ENCODE results near the gene ZNF709.
"Not testable (repeated sequence)": the region's sequence is repeated elsewhere in the genome, so short reads cannot be mapped to it uniquely, and the experiment has no call there.

The ZNF709 gene

DNA sequence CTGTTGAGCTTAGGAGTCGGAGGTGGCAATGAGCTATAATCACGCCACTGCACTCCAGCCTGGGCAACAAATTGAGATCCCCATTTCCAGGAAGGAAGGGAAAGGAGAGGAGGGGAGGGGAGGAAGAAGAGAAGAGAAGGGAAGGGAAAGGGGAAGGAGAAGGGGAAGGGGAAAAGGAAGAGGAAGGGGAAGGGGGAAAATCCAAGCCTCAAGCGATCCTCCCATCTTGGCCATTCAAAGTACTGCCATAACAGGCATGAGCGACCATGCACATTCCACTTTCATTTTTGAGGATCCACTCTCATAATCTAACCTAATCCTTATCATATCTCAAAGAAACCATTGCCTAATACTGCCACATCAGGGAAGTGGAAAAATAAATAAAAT, 58.7 kb downstream of the ZNF709 start:
- H3K27ac ChIP-seq = no peak overlapping the region
- DNase-seq (ENCODE audit: low read depth, low spot score) = no peak
- no peak for TF ChIP-seq EZH2 (IDR thresholded peaks at IDR 0.05)
- no peak for TF ChIP-seq FOXP2 (optimal IDR thresholded peaks at IDR 0.05; ENCODE audit: control extremely low read depth, extremely low read length, insufficient read depth)
- no peak for TF ChIP-seq POLR2AphosphoS5 (IDR thresholded peaks at IDR 0.05; ENCODE audit: borderline replicate concordance, low read depth, low read length)
- no peak overlapping the region for H3K9ac ChIP-seq (ENCODE audit: insufficient read length)
- H3K36me3 ChIP-seq (ENCODE audit: insufficient read depth, low read length) = no peaks in the 10 kb centered on the region
- no peak overlapping the region for H3K4me3 ChIP-seq
- H3K9me3 ChIP-seq (ENCODE audit: low read depth, low read length) = no peaks in the 10 kb centered on the region

DNA sequence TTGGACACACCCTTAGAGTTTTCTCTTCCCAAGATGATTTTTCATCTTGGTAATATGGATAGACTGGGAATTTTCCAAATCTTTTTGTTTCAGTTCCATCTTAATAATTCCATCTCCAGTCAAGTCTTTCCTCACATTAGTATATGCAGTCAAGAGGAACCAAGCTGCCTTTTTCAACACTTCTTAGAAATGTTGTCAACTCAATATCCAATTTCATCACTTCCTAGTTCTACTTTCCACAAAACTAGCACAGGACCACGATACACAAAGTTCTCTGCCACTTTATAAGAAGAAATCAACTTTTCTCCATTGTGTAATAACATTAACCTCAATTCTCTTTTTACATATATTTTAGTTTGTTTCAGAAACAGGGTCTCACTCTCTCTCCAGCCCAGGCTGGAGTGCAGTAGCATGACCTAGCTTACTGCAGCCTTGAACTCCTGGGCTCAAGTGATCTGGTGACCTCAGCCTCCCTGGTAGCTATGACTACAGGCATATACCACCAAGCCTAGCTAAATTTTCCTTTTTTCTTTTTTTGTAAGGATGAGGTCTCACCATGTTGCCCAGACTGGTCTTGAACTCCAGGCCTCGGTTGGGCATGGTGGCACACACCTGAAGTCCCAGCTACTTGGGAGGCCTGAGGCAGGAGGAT, 59.3 kb downstream of the ZNF709 start:
- no peaks in the 10 kb centered on the region for H3K9me3 ChIP-seq (ENCODE audit: low read depth, low read length)
- H3K9ac ChIP-seq (ENCODE audit: insufficient read length) = no peak overlapping the region
- no peak overlapping the region for H3K27ac ChIP-seq
- no peak for DNase-seq (ENCODE audit: low read depth, low spot score)
- TF ChIP-seq EZH2 (IDR thresholded peaks at IDR 0.05) (no peak), FOXP2 (optimal IDR thresholded peaks at IDR 0.05; ENCODE audit: control extremely low read depth, extremely low read length, insufficient read depth) (no peak), POLR2AphosphoS5 (IDR thresholded peaks at IDR 0.05; ENCODE audit: borderline replicate concordance, low read depth, low read length) (no peak)
- H3K36me3 ChIP-seq (ENCODE audit: insufficient read depth, low read length) = no peaks in the 10 kb centered on the region
- H3K4me3 ChIP-seq = no peak overlapping the region

DNA sequence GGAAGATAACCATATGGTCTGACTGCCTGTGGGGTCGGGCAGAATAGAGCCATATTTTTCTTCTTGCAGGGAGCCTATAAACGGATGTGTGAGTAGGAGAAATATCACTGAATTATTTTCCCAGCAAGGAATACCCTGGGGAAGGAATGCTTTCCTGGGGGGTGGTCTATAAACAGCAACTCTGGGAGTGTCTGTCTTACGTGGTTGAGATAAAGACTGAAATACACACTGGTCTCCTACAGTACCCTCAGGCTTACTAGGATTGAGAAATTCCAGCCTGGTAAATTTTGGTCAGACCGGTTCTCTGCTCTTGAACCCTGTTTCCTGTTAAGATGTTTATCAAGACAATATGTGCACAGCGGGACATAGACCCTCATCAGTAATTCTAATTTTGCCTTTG, 67.3 kb downstream of the ZNF709 start:
- not testable (repeated sequence) for H3K4me3 ChIP-seq; H3K9me3 ChIP-seq (ENCODE audit: low read depth, low read length); H3K36me3 ChIP-seq (ENCODE audit: insufficient read depth, low read length); H3K9ac ChIP-seq (ENCODE audit: insufficient read length); H3K27ac ChIP-seq; DNase-seq (ENCODE audit: low read depth, low spot score)

DNA sequence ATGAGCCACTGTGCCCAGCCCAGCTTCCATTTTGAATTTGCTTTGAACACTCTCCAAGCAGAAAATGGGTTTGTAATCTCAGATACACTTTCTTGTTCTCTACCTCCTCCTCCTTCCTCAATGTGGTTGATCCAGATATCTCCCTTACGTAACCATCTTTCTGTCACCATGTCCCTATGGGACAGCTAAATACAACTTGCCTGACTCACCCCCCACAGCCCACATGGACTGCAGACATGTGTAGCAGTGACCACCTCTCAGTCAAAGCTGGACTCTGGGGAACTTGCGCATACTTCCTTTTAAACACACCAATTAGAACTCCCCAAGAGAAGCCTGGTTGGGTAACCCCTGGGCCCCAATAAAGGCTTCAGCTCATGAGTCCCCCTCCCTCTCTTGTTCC, 72.7 kb downstream of the ZNF709 start:
- TF ChIP-seq POLR2AphosphoS5 (IDR thresholded peaks at IDR 0.05; ENCODE audit: borderline replicate concordance, low read depth, low read length) (no peak), FOXP2 (optimal IDR thresholded peaks at IDR 0.05; ENCODE audit: control extremely low read depth, extremely low read length, insufficient read depth) (no peak), EZH2 (IDR thresholded peaks at IDR 0.05) (no peak)
- Histone ChIP-seq H3K9me3 (ENCODE audit: low read depth, low read length) (no peaks in the 10 kb centered on the region), H3K9ac (ENCODE audit: insufficient read length) (no peak overlapping the region), H3K27ac (no peak overlapping the region), H3K4me3 (no peak overlapping the region), H3K36me3 (ENCODE audit: insufficient read depth, low read length) (no peaks in the 10 kb centered on the region)
- no peak for DNase-seq (ENCODE audit: low read depth, low spot score)
